ENCODE measurements around the gene TMLHE. TPM values are rescaled to one million over a fixed set of nuclear protein-coding genes. Genes with fewer than 3 reads are reported as not detected.
A peak's percentile ranks its signal among the peaks of the same experiment; 100 is the strongest.

Gene TMLHE
- total RNA-seq, 1 donor from 2014 or later: 10.1 TPM

DNA sequence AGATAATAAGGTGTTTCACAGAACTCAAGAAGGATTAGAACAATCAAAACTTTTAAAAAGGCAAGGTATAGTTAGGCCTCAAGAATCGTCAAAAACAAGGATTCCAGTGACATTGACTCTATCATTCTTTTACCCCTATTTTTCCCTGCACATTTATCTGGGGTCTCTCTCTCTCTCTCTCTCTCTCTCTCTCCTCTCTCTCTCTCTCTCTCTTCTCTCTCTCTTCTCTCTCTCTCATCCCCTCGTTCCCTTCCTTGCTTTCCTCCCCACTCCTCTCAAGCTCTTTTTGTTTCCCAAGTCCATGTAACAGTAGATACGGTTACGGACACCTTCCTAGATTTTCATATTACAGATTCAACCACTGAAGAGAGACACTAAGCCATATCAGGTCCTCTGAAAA is 3.2 kb upstream of the TMLHE start:
- Histone ChIP-seq H3K27me3 (ENCODE audit: insufficient read depth, low read length) (no peaks in the 10 kb centered on the region), H3K79me2 (ENCODE audit: insufficient read depth, low read length) (peaks cover 13% of the 10 kb centered on the region), H2AFZ (ENCODE audit: low read depth, low read length) (no peak overlapping the region), H3K4me1 (ENCODE audit: insufficient read depth, low read length) (no peaks in the 10 kb centered on the region), H3K36me3 (ENCODE audit: insufficient read depth, low read length) (no peaks in the 10 kb centered on the region), H3K27ac (ENCODE audit: low read depth, low read length) (no peak overlapping the region), H3K9ac (ENCODE audit: low read length) (no peak overlapping the region), H3K4me2 (ENCODE audit: low read length) (no peak overlapping the region), H3K9me3 (ENCODE audit: insufficient read depth, low read depth, low read length) (no peaks in the 10 kb centered on the region), H3K4me3 (ENCODE audit: insufficient read depth, low read depth, low read length) (no peak overlapping the region), H4K20me1 (ENCODE audit: insufficient read depth, low read length) (no peaks in the 10 kb centered on the region)
- H3K9me3 Mint-ChIP-seq (ENCODE audit: unreplicated experiment): peaks cover 2% of the 10 kb centered on the region
- no peaks in the 10 kb centered on the region for H3K4me1 Mint-ChIP-seq (ENCODE audit: low read depth, unreplicated experiment)
- H3K27ac Mint-ChIP-seq (ENCODE audit: unreplicated experiment): no peak overlapping the region
- H3K4me3 Mint-ChIP-seq (ENCODE audit: unreplicated experiment): no peak overlapping the region
- FAIRE-seq (no peak), DNase-seq (ENCODE audit: low read depth) (no peak)
- TF ChIP-seq, protein P1, sequence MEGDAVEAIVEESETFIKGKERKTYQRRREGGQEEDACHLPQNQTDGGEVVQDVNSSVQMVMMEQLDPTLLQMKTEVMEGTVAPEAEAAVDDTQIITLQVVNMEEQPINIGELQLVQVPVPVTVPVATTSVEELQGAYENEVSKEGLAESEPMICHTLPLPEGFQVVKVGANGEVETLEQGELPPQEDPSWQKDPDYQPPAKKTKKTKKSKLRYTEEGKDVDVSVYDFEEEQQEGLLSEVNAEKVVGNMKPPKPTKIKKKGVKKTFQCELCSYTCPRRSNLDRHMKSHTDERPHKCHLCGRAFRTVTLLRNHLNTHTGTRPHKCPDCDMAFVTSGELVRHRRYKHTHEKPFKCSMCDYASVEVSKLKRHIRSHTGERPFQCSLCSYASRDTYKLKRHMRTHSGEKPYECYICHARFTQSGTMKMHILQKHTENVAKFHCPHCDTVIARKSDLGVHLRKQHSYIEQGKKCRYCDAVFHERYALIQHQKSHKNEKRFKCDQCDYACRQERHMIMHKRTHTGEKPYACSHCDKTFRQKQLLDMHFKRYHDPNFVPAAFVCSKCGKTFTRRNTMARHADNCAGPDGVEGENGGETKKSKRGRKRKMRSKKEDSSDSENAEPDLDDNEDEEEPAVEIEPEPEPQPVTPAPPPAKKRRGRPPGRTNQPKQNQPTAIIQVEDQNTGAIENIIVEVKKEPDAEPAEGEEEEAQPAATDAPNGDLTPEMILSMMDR (IDR thresholded peaks at IDR 0.05; ENCODE audit: insufficient read depth, low read depth, low read length): no peak
- no peak for TF ChIP-seq EZH2 (IDR thresholded peaks at IDR 0.05; ENCODE audit: insufficient read depth, low read length)
- H3K27me3 Mint-ChIP-seq (ENCODE audit: low read depth, unreplicated experiment): no peaks in the 10 kb centered on the region
- H3K36me3 Mint-ChIP-seq (ENCODE audit: low read depth, unreplicated experiment): no peaks in the 10 kb centered on the region

DNA sequence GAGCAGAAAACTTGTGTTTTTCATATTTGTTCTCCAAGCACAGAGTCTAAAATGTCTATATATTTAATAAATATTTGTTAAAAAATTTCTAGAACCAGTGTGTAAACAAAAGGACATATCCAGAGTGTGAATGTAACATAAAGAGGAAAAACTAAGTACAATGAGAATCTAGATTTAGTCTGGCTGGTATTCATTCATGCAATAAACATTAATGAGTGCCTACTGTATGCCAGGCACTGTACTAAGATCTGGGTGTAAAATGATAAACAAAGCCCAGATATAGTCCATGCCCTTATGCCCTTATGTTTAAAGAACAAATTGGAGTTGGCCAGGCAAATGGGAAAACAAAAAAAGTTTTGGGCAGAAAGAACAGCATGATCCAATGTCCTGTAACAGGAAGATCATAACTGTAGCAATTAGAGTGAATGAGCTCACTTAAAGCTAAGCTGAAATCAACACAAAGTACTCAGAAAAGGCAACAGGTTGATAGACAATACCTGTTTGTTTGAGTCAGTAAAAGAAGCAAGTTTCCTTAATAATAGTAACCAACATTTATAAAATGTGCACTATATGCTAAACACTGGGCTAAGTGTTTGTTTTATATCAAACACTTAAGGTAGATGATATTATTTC is 1.3 kb upstream of the TMLHE start:
- Histone ChIP-seq H3K27me3 (ENCODE audit: insufficient read depth, low read length) (no peaks in the 10 kb centered on the region), H3K27ac (ENCODE audit: low read depth, low read length) (no peak overlapping the region), H3K36me3 (ENCODE audit: insufficient read depth, low read length) (no peaks in the 10 kb centered on the region), H3K4me1 (ENCODE audit: insufficient read depth, low read length) (no peaks in the 10 kb centered on the region), H3K4me3 (ENCODE audit: insufficient read depth, low read depth, low read length) (no peak overlapping the region), H3K9ac (ENCODE audit: low read length) (no peak overlapping the region), H2AFZ (ENCODE audit: low read depth, low read length) (no peak overlapping the region), H3K9me3 (ENCODE audit: insufficient read depth, low read depth, low read length) (no peaks in the 10 kb centered on the region), H4K20me1 (ENCODE audit: insufficient read depth, low read length) (no peaks in the 10 kb centered on the region), H3K79me2 (ENCODE audit: insufficient read depth, low read length) (peaks cover 24% of the 10 kb centered on the region), H3K4me2 (ENCODE audit: low read length) (no peak overlapping the region)
- Mint-ChIP-seq H3K4me3 (ENCODE audit: unreplicated experiment) (no peak overlapping the region), H3K9me3 (ENCODE audit: unreplicated experiment) (peaks cover 1% of the 10 kb centered on the region), H3K4me1 (ENCODE audit: low read depth, unreplicated experiment) (no peaks in the 10 kb centered on the region), H3K27me3 (ENCODE audit: low read depth, unreplicated experiment) (no peaks in the 10 kb centered on the region), H3K27ac (ENCODE audit: unreplicated experiment) (no peak overlapping the region), H3K36me3 (ENCODE audit: low read depth, unreplicated experiment) (no peaks in the 10 kb centered on the region)
- FAIRE-seq (no peak), DNase-seq (ENCODE audit: low read depth) (no peak)
- TF ChIP-seq, protein P1 (IDR thresholded peaks at IDR 0.05; ENCODE audit: insufficient read depth, low read depth, low read length): no peak
- no peak for TF ChIP-seq EZH2 (IDR thresholded peaks at IDR 0.05; ENCODE audit: insufficient read depth, low read length)

DNA sequence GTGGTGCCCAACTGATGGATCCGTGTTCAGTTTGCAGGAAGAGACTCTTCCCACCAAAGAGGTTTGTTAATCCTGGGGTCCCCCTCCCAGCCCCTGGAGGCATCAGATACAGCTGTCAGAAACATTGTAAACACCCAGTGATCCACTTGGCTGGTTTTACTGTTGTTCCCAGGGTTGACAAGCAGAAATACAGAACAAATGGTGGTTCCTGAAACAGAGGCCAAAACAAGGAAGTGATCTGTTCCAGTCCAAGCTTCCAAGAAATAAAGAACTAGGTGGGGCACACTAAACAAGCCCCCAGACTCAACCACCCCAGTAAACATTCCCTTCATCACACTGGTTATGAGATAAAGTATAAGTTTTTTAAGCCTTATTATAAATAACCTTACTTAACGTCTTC is 1.4 kb downstream of the TMLHE start:
- H3K4me3 ChIP-seq (ENCODE audit: insufficient read depth, low read depth, low read length): peak overlapping the region; percentile 85
- peak overlapping the region; percentile 95 for H3K4me3 Mint-ChIP-seq (ENCODE audit: unreplicated experiment)

More for the DNA sequence above, 1.4 kb downstream of the TMLHE start:
- Mint-ChIP-seq H3K27ac (ENCODE audit: unreplicated experiment) (no peak overlapping the region), H3K4me1 (ENCODE audit: low read depth, unreplicated experiment) (no peaks in the 10 kb centered on the region), H3K36me3 (ENCODE audit: low read depth, unreplicated experiment) (no peaks in the 10 kb centered on the region), H3K9me3 (ENCODE audit: unreplicated experiment) (peaks cover 5% of the 10 kb centered on the region), H3K27me3 (ENCODE audit: low read depth, unreplicated experiment) (no peaks in the 10 kb centered on the region)
- TF ChIP-seq, protein P1 (IDR thresholded peaks at IDR 0.05; ENCODE audit: insufficient read depth, low read depth, low read length): no peak
- no peak for TF ChIP-seq EZH2 (IDR thresholded peaks at IDR 0.05; ENCODE audit: insufficient read depth, low read length)
- no peak overlapping the region for H2AFZ ChIP-seq (ENCODE audit: low read depth, low read length)
- FAIRE-seq (no peak), DNase-seq (ENCODE audit: low read depth) (no peak)
- peaks cover 49% of the 10 kb centered on the region for H3K79me2 ChIP-seq (ENCODE audit: insufficient read depth, low read length)
- H3K9ac ChIP-seq (ENCODE audit: low read length): peak overlapping the region; percentile 96
- H3K27ac ChIP-seq (ENCODE audit: low read depth, low read length): no peak overlapping the region
- peak overlapping the region; percentile 92 for H3K4me2 ChIP-seq (ENCODE audit: low read length)
- H3K4me1 ChIP-seq (ENCODE audit: insufficient read depth, low read length): no peaks in the 10 kb centered on the region
- no peaks in the 10 kb centered on the region for H4K20me1 ChIP-seq (ENCODE audit: insufficient read depth, low read length)
- no peaks in the 10 kb centered on the region for H3K27me3 ChIP-seq (ENCODE audit: insufficient read depth, low read length)
- H3K36me3 ChIP-seq (ENCODE audit: insufficient read depth, low read length): no peaks in the 10 kb centered on the region
- H3K9me3 ChIP-seq (ENCODE audit: insufficient read depth, low read depth, low read length): no peaks in the 10 kb centered on the region

Measured in astrocyte (in vitro differentiated cells and primary cell).